Measurements from ENCODE around the gene TRERF1.
A peak's percentile ranks its signal among the peaks of the same experiment; 100 is the strongest.

TRERF1 gene

DNA sequence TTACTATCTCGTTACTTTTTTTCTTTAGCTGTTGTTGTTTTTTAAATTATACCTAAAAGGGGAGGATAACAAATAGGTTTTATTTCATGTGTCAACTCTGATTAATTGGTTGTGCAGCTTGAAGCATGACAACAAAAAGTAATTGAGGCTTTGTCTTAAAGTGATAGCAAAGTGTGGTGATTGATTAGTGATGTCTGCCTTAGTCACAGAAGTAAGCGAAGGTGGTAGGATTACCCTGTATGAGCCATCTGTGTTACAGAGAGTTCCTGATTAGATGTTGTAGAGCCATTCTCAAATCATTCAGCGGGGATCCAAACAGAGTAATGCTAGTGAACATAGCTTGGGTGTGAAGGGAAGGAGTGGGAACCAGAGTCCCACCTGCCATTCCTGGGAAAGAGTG is 219.7 kb downstream of the TRERF1 start:
- no peak for DNase-seq (ENCODE audit: low read depth in 1 of 2, low spot score in 1 of 2)
- in situ Hi-C loops (cut with HindIII; ENCODE audit: low pct_unique_long_range_greater_than_20kb, low sequenced_read_pairs): no loop called here
- no peak for TF ChIP-seq JUND (IDR thresholded peaks at IDR 0.05; ENCODE audit: low read depth)

DNA sequence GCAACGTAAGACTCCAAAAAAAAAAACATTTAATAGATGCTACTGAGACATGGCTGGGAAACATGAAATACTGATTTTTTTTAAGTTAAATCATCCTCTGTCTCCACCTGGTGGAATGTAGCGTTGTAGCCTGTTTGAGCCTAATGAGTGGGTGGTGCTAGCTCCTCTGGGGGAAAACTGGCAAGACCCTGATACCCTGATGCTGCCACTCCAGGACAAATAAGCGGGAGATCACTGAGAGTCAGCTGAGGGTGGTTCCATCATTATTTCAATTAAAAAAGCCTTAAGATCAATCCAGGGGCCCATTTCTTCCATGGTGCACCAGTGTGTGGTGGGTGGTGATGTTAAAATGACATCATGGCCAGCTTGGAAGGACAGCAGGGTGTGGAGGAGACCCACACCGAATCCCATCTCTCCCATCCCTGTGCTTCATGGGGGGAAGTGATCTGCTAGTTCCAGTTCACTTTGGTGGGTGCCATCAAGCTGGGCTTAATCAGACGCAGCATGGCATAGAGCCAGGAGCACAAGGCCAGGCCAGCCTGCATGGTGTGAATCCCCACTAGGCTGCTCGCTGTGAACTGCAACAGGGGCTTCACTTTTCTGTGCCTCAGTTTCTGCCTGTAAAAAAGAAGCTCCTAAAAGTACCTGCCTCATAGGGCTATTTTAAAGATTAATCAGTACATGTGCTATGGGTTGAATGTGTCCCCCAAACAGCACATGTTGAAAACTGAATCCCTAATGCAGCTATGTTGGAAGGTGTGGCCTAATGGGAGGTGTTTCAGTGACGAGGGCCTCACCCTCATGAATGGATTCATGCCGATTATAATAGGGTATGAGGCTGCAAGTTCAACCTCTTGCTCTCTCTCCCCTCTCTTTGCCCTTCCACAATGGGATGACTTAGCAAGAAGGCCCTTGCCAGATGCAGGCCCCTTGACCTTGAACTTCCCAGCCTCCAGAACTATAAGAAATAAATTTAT is 221.1 kb downstream of the TRERF1 start:
- peak in 1 of 2 experiments; percentile 59 for DNase-seq (ENCODE audit: low read depth in 1 of 2, low spot score in 1 of 2)
- TF ChIP-seq JUND (IDR thresholded peaks at IDR 0.05; ENCODE audit: low read depth): no peak
- in situ Hi-C loops (cut with HindIII; ENCODE audit: low pct_unique_long_range_greater_than_20kb, low sequenced_read_pairs): no loop called here

DNA sequence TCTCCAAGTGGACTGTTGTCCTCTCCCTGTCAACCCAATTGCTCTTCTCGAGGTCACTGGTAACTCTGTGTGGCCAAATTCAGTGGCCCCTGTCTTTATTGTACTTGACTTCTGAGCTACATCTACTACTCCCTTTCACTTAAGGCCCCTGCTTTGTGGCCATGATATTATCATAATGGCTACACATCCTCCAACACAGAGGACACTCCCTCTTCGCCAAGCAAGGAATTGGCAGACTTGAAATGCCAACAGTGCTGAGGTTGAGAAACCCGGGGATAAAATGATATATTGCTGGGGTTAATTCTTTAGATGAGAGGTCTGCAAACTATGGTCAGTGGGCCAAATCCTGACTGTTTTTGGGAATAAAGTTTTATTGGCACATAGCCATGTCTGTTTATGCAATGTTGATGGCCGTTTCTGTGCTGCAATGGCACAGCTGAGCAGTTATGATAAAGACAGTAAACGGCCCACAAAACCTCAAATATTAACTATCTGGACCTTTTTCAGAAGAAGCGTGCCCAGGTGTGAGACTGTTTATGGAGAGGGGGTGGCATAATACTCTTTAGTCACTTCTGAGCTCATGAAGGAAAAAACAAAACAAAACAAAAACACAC is 222.1 kb downstream of the TRERF1 start:
- no peak for DNase-seq (ENCODE audit: low read depth in 1 of 2, low spot score in 1 of 2)
- no peak for TF ChIP-seq JUND (IDR thresholded peaks at IDR 0.05; ENCODE audit: low read depth)
- in situ Hi-C loops (cut with HindIII; ENCODE audit: low pct_unique_long_range_greater_than_20kb, low sequenced_read_pairs): no loop called here

DNA sequence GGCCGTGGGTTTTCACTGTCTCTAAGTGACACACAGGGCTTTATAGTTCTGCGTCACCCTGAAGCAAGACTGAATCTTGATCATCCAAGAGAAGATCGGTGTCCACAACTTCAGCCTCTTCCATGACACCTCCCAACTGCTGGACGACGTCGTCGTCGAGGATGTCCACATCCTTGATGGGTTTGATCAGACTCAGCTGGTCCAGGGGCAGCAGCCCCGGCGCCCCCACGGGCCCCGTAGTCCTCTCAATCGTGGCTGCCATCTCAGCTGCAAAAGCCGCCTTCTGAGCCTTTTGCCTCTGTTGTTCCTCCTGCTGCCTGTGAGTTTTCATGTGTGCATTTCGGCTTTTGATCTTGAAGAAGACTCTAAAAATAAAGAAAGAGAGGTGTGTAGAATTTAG is 223.4 kb downstream of the TRERF1 start:
- no peak for DNase-seq (ENCODE audit: low read depth in 1 of 2, low spot score in 1 of 2)
- in situ Hi-C loops (cut with HindIII; ENCODE audit: low pct_unique_long_range_greater_than_20kb, low sequenced_read_pairs): no loop called here
- TF ChIP-seq JUND (IDR thresholded peaks at IDR 0.05; ENCODE audit: low read depth): no peak

DNA sequence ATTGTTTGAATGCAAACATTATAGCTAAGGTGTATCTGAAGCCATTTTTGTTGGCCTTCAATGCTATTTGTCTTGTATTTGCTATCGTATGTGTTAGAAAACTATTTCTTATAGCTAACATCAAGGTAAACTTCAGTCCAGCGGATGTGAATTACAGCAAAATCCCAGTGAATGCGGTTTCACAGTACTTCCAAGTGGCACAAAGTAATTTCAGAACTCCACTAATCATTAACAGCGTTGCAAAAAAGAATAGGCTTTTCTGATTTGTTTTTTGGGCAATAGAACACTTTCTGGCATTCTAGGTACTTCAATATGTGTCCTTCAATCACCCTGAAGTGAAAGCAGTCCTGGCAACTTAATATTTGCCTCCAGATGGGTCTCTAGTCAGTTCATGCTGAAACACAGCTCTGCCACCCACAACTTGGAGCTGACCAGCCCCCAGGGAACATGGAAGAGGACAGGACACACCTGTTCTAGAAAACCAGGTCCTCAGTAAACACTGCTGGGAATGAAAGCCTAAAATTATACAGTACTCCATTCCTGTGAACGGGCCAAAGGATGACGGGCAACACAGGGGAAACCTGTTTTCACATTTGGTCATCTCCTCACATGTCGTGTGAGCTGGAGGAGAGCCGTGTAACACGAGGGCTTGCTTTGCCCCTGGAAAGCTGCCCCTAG is 224.4 kb downstream of the TRERF1 start:
- peak; percentile 62; the same call in 1 of the 2 replicates for TF ChIP-seq JUND (IDR thresholded peaks at IDR 0.05; ENCODE audit: low read depth)
- in situ Hi-C loops (cut with HindIII; ENCODE audit: low pct_unique_long_range_greater_than_20kb, low sequenced_read_pairs): no loop called here
- peak; percentile 58 to 98 for DNase-seq (ENCODE audit: low read depth in 1 of 2, low spot score in 1 of 2)

DNA sequence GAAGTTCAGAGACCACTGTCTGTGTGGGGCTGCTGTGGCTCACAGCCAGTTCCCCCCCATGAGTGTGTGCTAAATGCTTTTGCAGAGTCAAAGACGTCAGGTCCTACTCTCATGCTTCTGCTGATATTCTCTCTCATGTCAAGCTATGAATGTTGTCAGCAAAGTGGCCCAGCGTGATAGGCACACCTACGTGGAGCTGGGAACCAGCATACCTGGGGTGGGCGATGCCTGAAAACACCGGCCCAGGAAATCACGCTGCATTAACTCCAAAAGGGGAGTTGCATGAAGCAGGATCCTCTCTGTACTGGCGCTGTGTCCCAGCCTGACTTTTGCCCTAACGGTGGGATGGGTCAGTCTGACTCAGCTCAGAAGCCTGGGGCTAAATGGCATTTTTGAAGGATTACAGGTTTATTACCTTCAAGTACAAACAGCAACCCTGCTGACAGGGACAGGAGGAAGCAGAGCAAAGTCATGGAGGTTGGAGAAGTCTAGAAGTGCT is 225.0 kb downstream of the TRERF1 start:
- DNase-seq (ENCODE audit: low read depth in 1 of 2, low spot score in 1 of 2): peak in 1 of 2 experiments; percentile 99

DNA sequence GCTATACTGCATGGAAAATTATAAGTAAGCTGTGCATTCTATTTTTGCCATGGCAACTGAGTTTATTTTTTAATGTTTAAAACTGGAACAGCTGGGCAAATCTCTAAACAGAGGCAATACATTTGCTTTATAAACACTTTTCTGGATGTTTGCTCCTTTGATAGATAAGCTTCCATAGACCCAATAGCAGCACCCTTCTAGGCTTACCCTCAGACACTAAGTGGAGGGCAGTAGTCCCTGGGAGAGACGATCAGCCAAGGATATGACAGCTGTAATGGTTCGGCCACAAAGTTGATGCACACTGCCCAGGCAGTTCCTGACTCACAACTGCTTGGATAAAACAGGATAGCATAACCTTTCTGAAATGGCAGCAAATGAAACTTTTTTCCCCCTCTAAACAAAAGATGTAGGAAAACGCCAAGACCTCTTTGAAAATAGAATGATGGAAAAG is 225.5 kb downstream of the TRERF1 start:
- DNase-seq (ENCODE audit: low read depth in 1 of 2, low spot score in 1 of 2): no peak
- in situ Hi-C loops (cut with HindIII; ENCODE audit: low pct_unique_long_range_greater_than_20kb, low sequenced_read_pairs): no loop called here
- TF ChIP-seq JUND (IDR thresholded peaks at IDR 0.05; ENCODE audit: low read depth): no peak

More for the DNA sequence above, 225.0 kb downstream of the TRERF1 start:
- in situ Hi-C loops (cut with HindIII; ENCODE audit: low pct_unique_long_range_greater_than_20kb, low sequenced_read_pairs): no loop called here
- TF ChIP-seq JUND (IDR thresholded peaks at IDR 0.05; ENCODE audit: low read depth): peak; percentile 89

DNA sequence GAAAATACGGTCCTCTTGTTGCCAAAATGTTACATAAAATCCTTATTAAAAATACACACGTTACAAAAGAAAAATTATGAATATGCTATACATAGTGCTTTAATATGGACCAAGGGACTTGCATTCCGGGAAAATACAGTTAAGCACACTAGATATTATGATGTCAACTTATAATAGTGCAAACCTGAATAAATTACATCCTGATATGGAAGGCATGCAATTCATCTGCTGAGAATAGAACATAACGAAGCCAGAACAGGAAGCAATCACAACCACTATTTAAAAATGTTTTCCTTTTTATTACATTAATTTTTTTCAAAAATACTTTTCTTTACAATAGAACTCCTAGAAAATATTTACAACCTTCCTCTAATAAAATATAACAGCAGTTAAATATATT is 226.3 kb downstream of the TRERF1 start:
- DNase-seq (ENCODE audit: low read depth in 1 of 2, low spot score in 1 of 2): no peak
- in situ Hi-C loops (cut with HindIII; ENCODE audit: low pct_unique_long_range_greater_than_20kb, low sequenced_read_pairs): no loop called here
- no peak for TF ChIP-seq JUND (IDR thresholded peaks at IDR 0.05; ENCODE audit: low read depth)

DNA sequence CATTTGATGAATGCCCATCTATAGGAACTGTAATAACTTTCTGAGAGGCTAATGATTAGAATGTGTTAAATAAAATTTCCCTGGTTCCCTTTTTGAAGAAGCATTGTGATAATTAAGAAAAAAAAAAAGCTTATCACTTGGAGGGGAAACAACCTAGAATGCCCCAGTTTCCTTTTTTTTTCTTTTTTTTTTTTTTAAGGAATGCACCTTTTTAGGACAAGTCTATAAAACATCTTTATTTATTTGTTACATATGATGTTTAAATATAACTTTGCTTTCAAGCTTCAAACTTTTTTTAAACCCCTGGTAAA is 226.7 kb downstream of the TRERF1 start:
- in situ Hi-C loops (cut with HindIII; ENCODE audit: low pct_unique_long_range_greater_than_20kb, low sequenced_read_pairs): no loop called here
- DNase-seq (ENCODE audit: low read depth in 1 of 2, low spot score in 1 of 2): no peak
- no peak for TF ChIP-seq JUND (IDR thresholded peaks at IDR 0.05; ENCODE audit: low read depth)

DNA sequence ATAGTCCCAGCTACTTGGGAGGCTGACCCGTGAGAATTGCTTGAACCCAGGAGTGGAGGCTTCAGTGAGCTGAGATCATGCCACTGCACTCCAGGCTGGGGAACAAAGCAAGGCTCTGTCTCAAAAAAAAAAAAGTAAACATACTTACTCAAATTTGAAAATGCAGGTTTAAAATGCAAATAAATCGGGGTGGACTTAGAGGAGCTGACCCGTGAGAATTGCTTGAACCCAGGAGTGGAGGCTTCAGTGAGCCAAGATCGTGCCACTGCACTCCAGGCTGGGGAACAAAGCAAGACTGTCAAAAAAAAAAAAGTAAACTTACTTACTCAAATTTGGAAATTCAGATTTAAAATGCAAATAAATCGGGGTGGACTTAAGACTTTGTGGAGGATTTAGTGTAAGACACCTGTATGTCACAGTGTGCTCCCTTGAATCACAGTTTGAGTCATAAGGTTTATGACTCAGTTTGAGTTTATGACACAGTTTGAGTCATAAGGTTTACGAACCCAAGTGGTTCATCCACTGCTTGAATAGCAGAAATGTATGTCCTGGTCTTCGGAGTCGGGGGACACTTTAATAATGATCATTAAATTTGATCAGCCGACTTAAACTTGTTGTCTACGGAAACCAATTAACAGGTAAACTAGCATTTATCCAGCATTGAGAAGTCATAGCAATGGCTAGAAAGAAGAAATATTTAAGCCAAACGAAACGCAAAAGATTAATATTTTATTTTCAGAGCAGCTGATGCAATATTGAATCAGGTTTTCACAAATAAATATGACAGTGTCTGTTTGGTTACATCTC is 227.3 kb downstream of the TRERF1 start:
- in situ Hi-C loops (cut with HindIII; ENCODE audit: low pct_unique_long_range_greater_than_20kb, low sequenced_read_pairs): no loop called here
- no peak for TF ChIP-seq JUND (IDR thresholded peaks at IDR 0.05; ENCODE audit: low read depth)
- DNase-seq (ENCODE audit: low read depth in 1 of 2, low spot score in 1 of 2): peak in 1 of 2 experiments; percentile 85

DNA sequence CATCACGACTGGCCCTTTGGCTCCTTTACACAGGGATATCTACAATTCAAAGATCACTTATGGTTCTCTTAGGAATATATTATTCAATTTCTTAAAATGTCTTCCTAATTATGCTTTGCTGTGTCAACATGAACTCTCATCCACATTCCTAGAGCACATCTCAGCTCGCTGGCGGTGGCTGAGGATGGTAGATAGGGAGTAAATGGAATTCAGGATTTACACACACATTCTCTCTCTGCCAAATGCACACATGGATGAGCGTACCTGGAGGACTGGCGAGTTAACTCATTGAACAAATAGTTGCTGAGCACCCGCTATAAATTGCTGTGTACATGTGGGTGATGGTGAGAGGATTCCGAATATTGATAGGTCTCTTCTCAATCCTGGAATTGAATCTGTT is 229.3 kb downstream of the TRERF1 start:
- DNase-seq (ENCODE audit: low read depth in 1 of 2, low spot score in 1 of 2): peak in 1 of 2 experiments; percentile 77
- TF ChIP-seq JUND (IDR thresholded peaks at IDR 0.05; ENCODE audit: low read depth): no peak
- in situ Hi-C loops (cut with HindIII; ENCODE audit: low pct_unique_long_range_greater_than_20kb, low sequenced_read_pairs): no loop called here

DNA sequence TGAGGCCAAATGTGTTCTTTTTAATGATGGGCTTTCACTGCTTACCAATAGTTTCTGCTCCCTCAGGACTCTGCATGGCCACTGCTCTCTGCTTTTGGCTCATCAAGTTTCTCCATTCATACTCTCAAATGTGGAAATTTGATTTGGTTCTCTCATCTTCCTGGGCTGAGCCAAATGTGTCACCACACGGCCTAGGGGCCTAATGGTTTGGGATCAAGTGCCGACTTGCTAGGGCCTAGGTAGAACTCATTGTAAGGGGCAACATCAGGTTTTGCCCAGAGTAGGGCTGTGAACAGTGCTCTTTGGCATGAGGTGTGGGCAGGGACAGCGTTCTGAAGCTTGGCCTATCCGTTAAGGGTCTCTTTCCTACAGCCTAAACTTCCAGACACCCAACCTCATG is 230.2 kb downstream of the TRERF1 start:
- in situ Hi-C loops (cut with HindIII; ENCODE audit: low pct_unique_long_range_greater_than_20kb, low sequenced_read_pairs): no loop called here
- DNase-seq (ENCODE audit: low read depth in 1 of 2, low spot score in 1 of 2): no peak
- TF ChIP-seq JUND (IDR thresholded peaks at IDR 0.05; ENCODE audit: low read depth): no peak

Data from T47D (cell line).